ENCODE measurements around the gene RAB11FIP4. TPM values are rescaled to one million over a fixed set of nuclear protein-coding genes. Genes with fewer than 3 reads are reported as not detected.

The RAB11FIP4 gene
- total and polyA plus RNA-seq, 2 donors (not counting 1 experiment from before 2014, with no cell fraction given) = 0.16 to 0.66 TPM

DNA sequence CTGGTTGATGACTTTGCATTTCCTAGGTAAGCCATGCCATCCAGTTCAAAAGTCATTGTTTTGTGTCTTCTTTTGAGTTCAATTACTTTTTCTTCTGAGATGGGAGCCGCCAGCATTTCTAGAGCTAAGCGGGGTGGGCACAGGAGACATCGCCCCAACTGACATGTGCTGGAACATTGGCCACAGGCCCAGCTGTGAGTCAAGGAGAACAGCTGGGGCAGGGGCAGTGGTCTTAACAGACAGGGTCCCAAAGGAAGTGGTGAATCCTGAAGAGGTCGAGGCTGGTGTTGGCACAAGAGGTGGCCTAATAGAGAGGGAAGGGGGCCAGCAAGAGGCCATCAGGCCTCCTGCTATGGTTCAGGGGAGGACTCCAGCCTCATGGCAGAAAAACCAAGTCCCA is 17.1 kb downstream of the RAB11FIP4 start:
- Histone ChIP-seq H3K27me3 (ENCODE audit: control insufficient read depth, insufficient read depth, low read length) (peaks cover 10% of the 10 kb centered on the region), H3K4me1 (ENCODE audit: control insufficient read depth, extremely low read depth, insufficient read depth, low read length) (no peaks in the 10 kb centered on the region), H3K79me2 (ENCODE audit: control insufficient read depth, insufficient read depth, low read length) (no peaks in the 10 kb centered on the region), H4K20me1 (ENCODE audit: control insufficient read depth, extremely low read depth, insufficient read depth, low read length) (no peaks in the 10 kb centered on the region), H3K4me2 (ENCODE audit: extremely low read depth, insufficient read depth, low read length) (no peak overlapping the region), H3K9ac (ENCODE audit: insufficient read depth, low read length) (no peak overlapping the region), H3K4me3 (replicated peaks in 1 of 4; ENCODE audit: control extremely low read depth in 1 of 4, insufficient read depth in 1 of 4, low read depth in 3 of 4, low read length in 4 of 4) (no peak overlapping the region), H3K27ac (ENCODE audit: insufficient read depth, low read length) (no peak overlapping the region), H3K9me3 (ENCODE audit: control insufficient read depth, insufficient read depth, low read depth, low read length) (no peaks in the 10 kb centered on the region), H2AFZ (ENCODE audit: low read length) (no peak overlapping the region), H3K36me3 (ENCODE audit: control insufficient read depth, insufficient read depth, low read length) (no peaks in the 10 kb centered on the region)
- TF ChIP-seq, protein P1, sequence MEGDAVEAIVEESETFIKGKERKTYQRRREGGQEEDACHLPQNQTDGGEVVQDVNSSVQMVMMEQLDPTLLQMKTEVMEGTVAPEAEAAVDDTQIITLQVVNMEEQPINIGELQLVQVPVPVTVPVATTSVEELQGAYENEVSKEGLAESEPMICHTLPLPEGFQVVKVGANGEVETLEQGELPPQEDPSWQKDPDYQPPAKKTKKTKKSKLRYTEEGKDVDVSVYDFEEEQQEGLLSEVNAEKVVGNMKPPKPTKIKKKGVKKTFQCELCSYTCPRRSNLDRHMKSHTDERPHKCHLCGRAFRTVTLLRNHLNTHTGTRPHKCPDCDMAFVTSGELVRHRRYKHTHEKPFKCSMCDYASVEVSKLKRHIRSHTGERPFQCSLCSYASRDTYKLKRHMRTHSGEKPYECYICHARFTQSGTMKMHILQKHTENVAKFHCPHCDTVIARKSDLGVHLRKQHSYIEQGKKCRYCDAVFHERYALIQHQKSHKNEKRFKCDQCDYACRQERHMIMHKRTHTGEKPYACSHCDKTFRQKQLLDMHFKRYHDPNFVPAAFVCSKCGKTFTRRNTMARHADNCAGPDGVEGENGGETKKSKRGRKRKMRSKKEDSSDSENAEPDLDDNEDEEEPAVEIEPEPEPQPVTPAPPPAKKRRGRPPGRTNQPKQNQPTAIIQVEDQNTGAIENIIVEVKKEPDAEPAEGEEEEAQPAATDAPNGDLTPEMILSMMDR (conservative IDR thresholded peaks at IDR 0.05 in 1 of 2, IDR thresholded peaks at IDR 0.05 in 1 of 2; ENCODE audit: low read depth in 1 of 2, low read length in 2 of 2) = no peak
- TF ChIP-seq EZH2 (IDR thresholded peaks at IDR 0.05; ENCODE audit: low read length, missing control alignments) = no peak
- DNase-seq (ENCODE audit: low read depth in 2 of 2) = no peak

DNA sequence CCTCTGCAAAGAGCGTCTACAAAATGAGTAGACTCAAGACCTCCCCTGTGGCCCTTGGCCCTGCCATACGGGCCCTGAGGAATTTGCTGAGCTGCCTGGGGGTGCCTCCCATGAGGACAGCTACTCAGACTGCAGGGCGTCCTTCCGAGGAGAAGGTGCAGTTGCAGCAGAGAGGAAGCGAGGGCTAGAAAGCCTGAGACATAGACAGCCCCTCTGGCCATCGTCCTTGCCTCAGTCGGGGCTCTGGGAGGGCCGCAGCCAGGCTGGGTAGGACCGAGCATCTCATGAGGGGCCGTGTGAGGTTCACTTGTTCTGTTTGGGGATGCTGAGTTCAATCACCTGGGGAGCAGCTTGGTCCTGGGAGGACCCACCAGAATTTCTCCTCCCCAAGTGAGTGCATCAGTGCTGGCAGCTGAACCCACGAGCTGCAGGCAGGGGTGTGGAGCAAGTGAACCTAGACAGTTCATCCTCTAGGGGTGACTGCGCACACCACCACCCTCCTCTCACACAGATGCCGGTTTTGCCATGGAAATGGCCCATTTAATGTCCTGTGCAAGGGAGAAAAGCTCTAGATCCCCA is 20.3 kb downstream of the RAB11FIP4 start:
- no peak for DNase-seq (ENCODE audit: low read depth in 2 of 2)
- Histone ChIP-seq H3K27me3 (ENCODE audit: control insufficient read depth, insufficient read depth, low read length) (peaks cover 10% of the 10 kb centered on the region), H3K36me3 (ENCODE audit: control insufficient read depth, insufficient read depth, low read length) (no peaks in the 10 kb centered on the region), H3K9ac (ENCODE audit: insufficient read depth, low read length) (no peak overlapping the region), H3K27ac (ENCODE audit: insufficient read depth, low read length) (no peak overlapping the region), H3K9me3 (ENCODE audit: control insufficient read depth, insufficient read depth, low read depth, low read length) (no peaks in the 10 kb centered on the region), H3K4me2 (ENCODE audit: extremely low read depth, insufficient read depth, low read length) (no peak overlapping the region), H2AFZ (ENCODE audit: low read length) (no peak overlapping the region), H4K20me1 (ENCODE audit: control insufficient read depth, extremely low read depth, insufficient read depth, low read length) (no peaks in the 10 kb centered on the region), H3K79me2 (ENCODE audit: control insufficient read depth, insufficient read depth, low read length) (no peaks in the 10 kb centered on the region), H3K4me1 (ENCODE audit: control insufficient read depth, extremely low read depth, insufficient read depth, low read length) (no peaks in the 10 kb centered on the region), H3K4me3 (replicated peaks in 1 of 4; ENCODE audit: control extremely low read depth in 1 of 4, insufficient read depth in 1 of 4, low read depth in 3 of 4, low read length in 4 of 4) (no peak overlapping the region)
- TF ChIP-seq, protein P1 (conservative IDR thresholded peaks at IDR 0.05 in 1 of 2, IDR thresholded peaks at IDR 0.05 in 1 of 2; ENCODE audit: low read depth in 1 of 2, low read length in 2 of 2) = no peak
- TF ChIP-seq EZH2 (IDR thresholded peaks at IDR 0.05; ENCODE audit: low read length, missing control alignments) = no peak

DNA sequence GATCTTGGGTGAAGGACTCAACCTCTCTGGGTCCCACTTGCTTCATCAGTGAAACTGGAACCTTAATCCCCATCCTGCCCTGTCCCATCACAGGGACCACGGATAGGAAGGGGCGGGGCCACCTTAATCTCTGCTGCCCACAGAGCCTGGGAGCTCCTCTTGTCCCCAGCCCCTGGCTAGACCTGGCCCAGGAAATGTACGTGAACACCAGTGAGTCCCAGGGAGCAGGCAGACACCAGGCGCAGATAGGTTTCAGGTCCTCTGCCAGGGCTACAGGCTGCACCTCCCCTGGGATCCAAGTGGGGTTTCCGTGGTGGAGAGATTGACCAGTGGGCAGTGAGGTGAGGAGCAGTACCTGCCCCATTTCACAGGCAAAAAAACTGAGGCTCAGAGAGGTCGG is 21.0 kb downstream of the RAB11FIP4 start:
- DNase-seq (ENCODE audit: low read depth in 2 of 2) = no peak
- no peaks in the 10 kb centered on the region for H3K9me3 ChIP-seq (ENCODE audit: control insufficient read depth, insufficient read depth, low read depth, low read length)
- H3K79me2 ChIP-seq (ENCODE audit: control insufficient read depth, insufficient read depth, low read length) = no peaks in the 10 kb centered on the region
- H3K9ac ChIP-seq (ENCODE audit: insufficient read depth, low read length) = no peak overlapping the region
- H2AFZ ChIP-seq (ENCODE audit: low read length) = no peak overlapping the region
- no peak overlapping the region for H3K4me2 ChIP-seq (ENCODE audit: extremely low read depth, insufficient read depth, low read length)
- H3K4me3 ChIP-seq (replicated peaks in 1 of 4; ENCODE audit: control extremely low read depth in 1 of 4, insufficient read depth in 1 of 4, low read depth in 3 of 4, low read length in 4 of 4) = no peak overlapping the region
- H3K27ac ChIP-seq (ENCODE audit: insufficient read depth, low read length) = no peak overlapping the region
- no peaks in the 10 kb centered on the region for H3K4me1 ChIP-seq (ENCODE audit: control insufficient read depth, extremely low read depth, insufficient read depth, low read length)
- H3K27me3 ChIP-seq (ENCODE audit: control insufficient read depth, insufficient read depth, low read length) = peaks cover 7% of the 10 kb centered on the region
- TF ChIP-seq EZH2 (IDR thresholded peaks at IDR 0.05; ENCODE audit: low read length, missing control alignments) = no peak
- TF ChIP-seq, protein P1 (conservative IDR thresholded peaks at IDR 0.05 in 1 of 2, IDR thresholded peaks at IDR 0.05 in 1 of 2; ENCODE audit: low read depth in 1 of 2, low read length in 2 of 2) = no peak
- no peaks in the 10 kb centered on the region for H4K20me1 ChIP-seq (ENCODE audit: control insufficient read depth, extremely low read depth, insufficient read depth, low read length)
- no peaks in the 10 kb centered on the region for H3K36me3 ChIP-seq (ENCODE audit: control insufficient read depth, insufficient read depth, low read length)
